ENCODE data around the gene TCAP.

TCAP gene

GRCh38 chr17:39655105-39655504 lies 10.0 kb upstream of the TCAP start:
- Histone ChIP-seq H3K9ac (ENCODE audit: low read length) (no peak overlapping the region), H3K9me3 (ENCODE audit: low read length) (no peaks in the 10 kb centered on the region), H3K27me3 (ENCODE audit: control insufficient read depth in 1 of 2, insufficient read depth in 2 of 2, low read length in 2 of 2) (no peaks in the 10 kb centered on the region), H3K4me3 (ENCODE audit: low read depth in 1 of 2, low read length in 2 of 2) (no peak overlapping the region), H3K27ac (ENCODE audit: low read depth, low read length) (no peak overlapping the region), H3K36me3 (ENCODE audit: insufficient read depth, low read length) (peaks cover 13% of the 10 kb centered on the region), H3K4me1 (ENCODE audit: insufficient read depth, low read length) (no peaks in the 10 kb centered on the region)

DNA sequence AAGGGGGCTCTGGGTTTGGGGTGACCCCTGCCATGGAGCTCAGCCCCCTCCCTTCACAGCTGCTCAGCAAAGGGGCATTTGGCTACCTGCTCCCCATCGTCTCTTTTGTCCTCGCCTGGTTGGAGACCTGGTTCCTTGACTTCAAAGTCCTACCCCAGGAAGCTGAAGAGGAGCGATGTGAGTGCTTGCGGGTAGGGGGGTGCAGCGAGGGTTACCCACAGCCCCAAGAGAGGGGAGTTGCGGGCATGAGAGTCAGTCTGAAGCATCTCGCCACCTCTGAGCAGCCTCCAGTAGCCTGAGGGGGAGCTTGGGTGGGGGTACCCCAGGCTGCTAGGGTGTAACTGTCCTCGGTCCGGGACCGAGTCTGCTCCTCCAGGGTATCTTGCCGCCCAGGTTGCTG lies 6.8 kb upstream of the TCAP start:
- H3K36me3 ChIP-seq (ENCODE audit: insufficient read depth, low read length): peaks cover 29% of the 10 kb centered on the region
- no peak overlapping the region for H3K9ac ChIP-seq (ENCODE audit: low read length)
- H3K4me3 ChIP-seq (ENCODE audit: low read depth in 1 of 2, low read length in 2 of 2): no peak overlapping the region
- no peaks in the 10 kb centered on the region for H3K9me3 ChIP-seq (ENCODE audit: low read length)
- no peaks in the 10 kb centered on the region for H3K27me3 ChIP-seq (ENCODE audit: control insufficient read depth in 1 of 2, insufficient read depth in 2 of 2, low read length in 2 of 2)
- no peaks in the 10 kb centered on the region for H3K4me1 ChIP-seq (ENCODE audit: insufficient read depth, low read length)
- no peak overlapping the region for H3K27ac ChIP-seq (ENCODE audit: low read depth, low read length)

- no peak overlapping the region for H3K27ac ChIP-seq (ENCODE audit: low read depth, low read length)
- H3K27me3 ChIP-seq (ENCODE audit: control insufficient read depth in 1 of 2, insufficient read depth in 2 of 2, low read length in 2 of 2): no peaks in the 10 kb centered on the region
- H3K4me1 ChIP-seq (ENCODE audit: insufficient read depth, low read length): no peaks in the 10 kb centered on the region
- H3K9ac ChIP-seq (ENCODE audit: low read length): no peak overlapping the region
- H3K36me3 ChIP-seq (ENCODE audit: insufficient read depth, low read length): peaks cover 29% of the 10 kb centered on the region
- H3K9me3 ChIP-seq (ENCODE audit: low read length): no peaks in the 10 kb centered on the region
- no peak overlapping the region for H3K4me3 ChIP-seq (ENCODE audit: low read depth in 1 of 2, low read length in 2 of 2)
Measured at GRCh38 chr17:39658760-39659159, 6.4 kb upstream of the TCAP start.

DNA sequence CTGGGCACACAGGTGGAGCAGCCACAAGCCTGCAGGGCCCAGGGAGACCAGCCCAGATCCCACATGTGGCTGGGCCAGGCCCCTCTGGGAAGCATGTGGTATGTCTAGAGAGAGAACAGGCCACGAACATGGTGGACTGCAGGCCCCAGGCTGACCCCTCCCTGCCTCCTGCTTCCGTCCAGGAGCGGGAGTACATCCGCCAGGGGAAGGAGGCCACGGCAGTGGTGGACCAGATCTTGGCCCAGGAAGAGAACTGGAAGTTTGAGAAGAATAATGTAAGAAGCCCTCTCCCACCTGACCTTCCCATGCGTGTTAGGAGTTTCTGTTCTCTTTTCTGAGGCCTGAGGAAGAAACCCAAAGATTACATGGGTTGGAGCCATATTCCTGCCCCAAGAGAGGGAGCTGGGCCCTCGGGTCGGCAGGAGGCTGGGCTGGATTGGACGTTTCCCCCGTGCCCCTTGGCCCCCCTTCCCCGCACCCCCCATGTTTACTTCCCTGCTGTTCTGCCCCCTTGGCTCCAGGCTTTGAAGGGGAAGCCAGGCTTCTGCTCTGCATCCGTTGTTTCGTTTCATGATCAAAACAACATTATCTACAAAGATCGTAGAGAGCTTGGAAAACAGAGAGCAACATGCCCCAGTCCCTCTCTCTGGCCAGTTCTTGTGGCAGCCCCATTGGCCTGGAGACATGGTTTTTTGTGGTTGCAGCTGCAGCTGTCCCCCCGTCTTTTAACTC lies 5.7 kb upstream of the TCAP start:
- H3K27ac ChIP-seq (ENCODE audit: low read depth, low read length): no peak overlapping the region
- H3K4me1 ChIP-seq (ENCODE audit: insufficient read depth, low read length): no peaks in the 10 kb centered on the region
- no peak overlapping the region for H3K9ac ChIP-seq (ENCODE audit: low read length)
- H3K9me3 ChIP-seq (ENCODE audit: low read length): no peaks in the 10 kb centered on the region
- peaks cover 29% of the 10 kb centered on the region for H3K36me3 ChIP-seq (ENCODE audit: insufficient read depth, low read length)
- H3K4me3 ChIP-seq (ENCODE audit: low read depth in 1 of 2, low read length in 2 of 2): no peak overlapping the region
- no peaks in the 10 kb centered on the region for H3K27me3 ChIP-seq (ENCODE audit: control insufficient read depth in 1 of 2, insufficient read depth in 2 of 2, low read length in 2 of 2)

DNA sequence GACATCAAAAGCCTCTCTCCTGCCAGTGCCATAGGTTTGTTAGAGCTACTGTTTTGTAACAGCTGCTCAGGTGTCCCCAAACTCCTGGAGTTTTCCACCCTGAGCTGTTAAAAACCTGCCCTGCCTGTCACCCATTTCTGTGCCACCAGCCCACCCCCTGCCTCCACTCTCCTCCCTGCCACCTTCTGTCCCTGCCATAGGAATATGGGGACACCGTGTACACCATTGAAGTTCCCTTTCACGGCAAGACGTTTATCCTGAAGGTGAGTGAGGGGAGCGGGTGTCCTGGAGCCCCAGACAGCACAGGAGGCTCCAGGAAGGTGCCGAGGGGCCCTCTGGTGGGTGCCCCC lies 5.2 kb upstream of the TCAP start:
- Histone ChIP-seq H3K9ac (ENCODE audit: low read length) (no peak overlapping the region), H3K4me3 (ENCODE audit: low read depth in 1 of 2, low read length in 2 of 2) (no peak overlapping the region), H3K27ac (ENCODE audit: low read depth, low read length) (no peak overlapping the region), H3K36me3 (ENCODE audit: insufficient read depth, low read length) (peaks cover 29% of the 10 kb centered on the region), H3K4me1 (ENCODE audit: insufficient read depth, low read length) (no peaks in the 10 kb centered on the region), H3K9me3 (ENCODE audit: low read length) (no peaks in the 10 kb centered on the region), H3K27me3 (ENCODE audit: control insufficient read depth in 1 of 2, insufficient read depth in 2 of 2, low read length in 2 of 2) (peaks cover 0 to 3% of the 10 kb centered on the region in 2 donors)

DNA sequence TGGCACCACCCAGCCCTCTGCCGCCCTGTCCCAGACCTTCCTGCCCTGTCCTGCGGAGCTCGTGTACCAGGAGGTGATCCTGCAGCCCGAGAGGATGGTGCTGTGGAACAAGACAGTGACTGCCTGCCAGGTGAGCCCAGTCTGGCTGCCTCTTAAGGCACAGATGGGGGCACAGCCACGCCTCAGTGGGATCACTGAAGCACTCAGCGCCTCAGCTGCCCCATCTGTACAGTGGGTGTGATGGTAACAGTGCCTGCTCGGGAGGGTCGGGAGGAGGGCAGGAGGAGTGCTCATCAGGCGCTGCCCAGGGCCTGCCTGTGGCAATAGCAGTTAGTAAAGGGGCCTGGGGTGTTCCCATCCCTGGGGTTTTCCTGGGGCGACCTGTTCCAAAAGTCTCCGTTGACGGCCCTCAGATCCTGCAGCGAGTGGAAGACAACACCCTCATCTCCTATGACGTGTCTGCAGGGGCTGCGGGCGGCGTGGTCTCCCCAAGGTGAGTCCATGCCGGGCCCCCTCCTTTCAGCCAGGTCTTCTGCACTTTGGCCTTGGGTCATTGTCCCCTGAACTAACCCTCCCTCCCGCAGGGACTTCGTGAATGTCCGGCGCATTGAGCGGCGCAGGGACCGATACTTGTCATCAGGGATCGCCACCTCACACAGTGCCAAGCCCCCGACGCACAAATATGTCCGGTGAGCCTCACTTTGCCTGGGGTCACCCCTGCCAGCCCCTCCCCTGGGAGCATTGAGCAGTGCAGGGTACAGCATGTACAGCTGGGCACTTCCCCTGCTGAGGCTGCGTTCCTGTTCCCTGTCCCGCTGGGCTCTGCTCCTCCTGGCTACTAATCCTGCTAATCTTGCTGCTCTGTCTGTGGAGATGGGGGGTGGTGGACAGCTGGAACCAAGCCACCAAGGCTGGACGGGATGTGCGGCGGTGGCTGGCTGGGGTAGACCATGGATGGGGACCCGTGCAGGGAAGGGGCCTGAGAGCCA lies 4.5 kb upstream of the TCAP start:
- H3K27ac ChIP-seq (ENCODE audit: low read depth, low read length): no peak overlapping the region
- peaks cover 0 to 10% of the 10 kb centered on the region in 2 donors for H3K27me3 ChIP-seq (ENCODE audit: control insufficient read depth in 1 of 2, insufficient read depth in 2 of 2, low read length in 2 of 2)
- peaks cover 29% of the 10 kb centered on the region for H3K36me3 ChIP-seq (ENCODE audit: insufficient read depth, low read length)
- H3K9me3 ChIP-seq (ENCODE audit: low read length): no peaks in the 10 kb centered on the region
- H3K4me3 ChIP-seq (ENCODE audit: low read depth in 1 of 2, low read length in 2 of 2): no peak overlapping the region
- no peaks in the 10 kb centered on the region for H3K4me1 ChIP-seq (ENCODE audit: insufficient read depth, low read length)
- H3K9ac ChIP-seq (ENCODE audit: low read length): no peak overlapping the region

GRCh38 chr17:39661744-39662541 lies 3.2 kb upstream of the TCAP start:
- Histone ChIP-seq H3K27ac (ENCODE audit: low read depth, low read length) (no peak overlapping the region), H3K4me3 (ENCODE audit: low read depth in 1 of 2, low read length in 2 of 2) (no peak overlapping the region), H3K9ac (ENCODE audit: low read length) (no peak overlapping the region), H3K27me3 (ENCODE audit: control insufficient read depth in 1 of 2, insufficient read depth in 2 of 2, low read length in 2 of 2) (peaks cover 6 to 22% of the 10 kb centered on the region in 2 donors), H3K4me1 (ENCODE audit: insufficient read depth, low read length) (no peaks in the 10 kb centered on the region), H3K36me3 (ENCODE audit: insufficient read depth, low read length) (peaks cover 29% of the 10 kb centered on the region), H3K9me3 (ENCODE audit: low read length) (no peaks in the 10 kb centered on the region)

GRCh38 chr17:39662551-39663339 lies 2.4 kb upstream of the TCAP start:
- no peak overlapping the region for H3K27ac ChIP-seq (ENCODE audit: low read depth, low read length)
- H3K36me3 ChIP-seq (ENCODE audit: insufficient read depth, low read length): peaks cover 27% of the 10 kb centered on the region
- no peak overlapping the region for H3K9ac ChIP-seq (ENCODE audit: low read length)
- H3K9me3 ChIP-seq (ENCODE audit: low read length): no peaks in the 10 kb centered on the region
- H3K4me1 ChIP-seq (ENCODE audit: insufficient read depth, low read length): no peaks in the 10 kb centered on the region
- H3K27me3 ChIP-seq (ENCODE audit: control insufficient read depth in 1 of 2, insufficient read depth in 2 of 2, low read length in 2 of 2): peaks cover 11 to 30% of the 10 kb centered on the region in 2 donors
- H3K4me3 ChIP-seq (ENCODE audit: low read depth in 1 of 2, low read length in 2 of 2): no peak overlapping the region

- Histone ChIP-seq H3K27me3 (ENCODE audit: control insufficient read depth in 1 of 2, insufficient read depth in 2 of 2, low read length in 2 of 2) (peaks cover 11 to 35% of the 10 kb centered on the region in 2 donors), H3K4me3 (ENCODE audit: low read depth in 1 of 2, low read length in 2 of 2) (no peak overlapping the region), H3K4me1 (ENCODE audit: insufficient read depth, low read length) (peaks cover 2% of the 10 kb centered on the region), H3K9me3 (ENCODE audit: low read length) (no peaks in the 10 kb centered on the region), H3K36me3 (ENCODE audit: insufficient read depth, low read length) (peaks cover 22% of the 10 kb centered on the region), H3K27ac (ENCODE audit: low read depth, low read length) (no peak overlapping the region), H3K9ac (ENCODE audit: low read length) (no peak overlapping the region)
Measured at GRCh38 chr17:39663340-39663687, 1.8 kb upstream of the TCAP start.

DNA sequence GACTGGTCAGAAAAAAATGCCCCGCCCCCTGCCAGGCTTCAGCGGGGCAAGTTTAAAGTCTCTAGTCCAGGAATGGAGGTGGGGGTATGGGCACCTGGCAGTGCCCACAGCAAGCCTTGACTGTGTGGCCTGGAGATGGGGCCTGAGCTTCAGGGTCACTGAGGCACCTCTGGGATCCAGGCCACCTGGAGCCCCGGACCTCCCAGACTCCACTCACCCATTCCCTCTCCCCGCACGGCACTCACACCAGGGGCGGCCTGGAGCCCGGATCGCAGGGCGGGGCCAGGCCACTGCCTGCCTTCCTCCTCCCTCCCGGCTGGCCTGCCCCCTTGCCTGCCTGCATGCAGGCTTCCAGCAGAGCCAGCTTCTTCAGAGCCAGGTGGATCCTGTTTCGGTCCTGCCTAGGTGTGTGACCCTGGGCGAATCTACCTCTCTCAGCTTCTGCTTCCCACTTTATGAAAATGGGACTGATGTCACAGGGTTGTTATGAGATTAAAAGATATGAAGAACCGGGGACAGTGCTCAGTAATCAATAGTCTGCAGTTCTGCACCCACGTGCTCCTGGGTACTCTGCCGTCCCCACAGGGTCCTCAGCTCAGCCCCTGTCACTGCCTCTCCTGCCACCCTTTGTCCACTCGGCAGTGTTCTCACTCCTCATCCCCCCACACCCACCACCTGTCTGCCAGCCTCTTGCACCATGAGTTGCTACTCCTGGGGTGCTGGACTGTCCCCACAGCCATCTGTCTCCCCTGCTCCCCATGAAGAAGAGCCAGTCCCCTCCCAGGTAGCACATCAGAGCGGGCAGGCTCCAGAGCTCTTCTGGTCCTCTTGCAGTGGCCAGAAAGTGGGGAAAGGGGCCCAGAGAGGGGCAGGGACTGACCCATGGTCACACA lies 1.2 kb upstream of the TCAP start:
- no peak overlapping the region for H3K4me3 ChIP-seq (ENCODE audit: low read depth in 1 of 2, low read length in 2 of 2)
- H3K36me3 ChIP-seq (ENCODE audit: insufficient read depth, low read length): peaks cover 20% of the 10 kb centered on the region
- H3K9me3 ChIP-seq (ENCODE audit: low read length): no peaks in the 10 kb centered on the region
- H3K27me3 ChIP-seq (ENCODE audit: control insufficient read depth in 1 of 2, insufficient read depth in 2 of 2, low read length in 2 of 2): peaks cover 16 to 40% of the 10 kb centered on the region in 2 donors
- H3K4me1 ChIP-seq (ENCODE audit: insufficient read depth, low read length): peaks cover 6% of the 10 kb centered on the region
- H3K27ac ChIP-seq (ENCODE audit: low read depth, low read length): no peak overlapping the region
- no peak overlapping the region for H3K9ac ChIP-seq (ENCODE audit: low read length)
